GM13976 (cell line): ENCODE measurements around the gene SLC35E2B.

Source experiments
- DNase-seq: peaks from one replicate; pipeline ENCODE4 v3.0.0; 2012; ENCODE audit warnings: low spot score
- CTCF ChIP-seq: IDR thresholded peaks from 2 replicates; pipeline ENCODE4 v1.5.1; 2012; ENCODE audit warnings: borderline replicate concordance, mild to moderate bottlenecking; ENCODE audit not compliant: insufficient read depth; ENCODE audit errors: extremely low read depth, missing control alignments, control extremely low read depth
- in situ Hi-C: fragments of 300-500 bp; cut with MboI; formaldehyde crosslinking; loops from one replicate; pipeline ENCODE4 v1.12.0; 2022; ENCODE audit warnings: low sequenced_read_pairs, mixed read lengths, inconsistent platforms; ENCODE audit not compliant: unreplicated experiment

Gene SLC35E2B

GRCh38 chr1:1626207-1627141, 66.1 kb downstream of the SLC35E2B start:
- DNase-seq = no peak
- in situ Hi-C loops = no loop called here
- TF ChIP-seq CTCF = no peak

GRCh38 chr1:1625824-1626206, 66.8 kb downstream of the SLC35E2B start:
- no peak for DNase-seq
- in situ Hi-C loops = no loop called here
- no peak for TF ChIP-seq CTCF

GRCh38 chr1:1625404-1625775, 67.2 kb downstream of the SLC35E2B start:
- DNase-seq = no peak
- in situ Hi-C loops = no loop called here
- TF ChIP-seq CTCF = no peak

DNA sequence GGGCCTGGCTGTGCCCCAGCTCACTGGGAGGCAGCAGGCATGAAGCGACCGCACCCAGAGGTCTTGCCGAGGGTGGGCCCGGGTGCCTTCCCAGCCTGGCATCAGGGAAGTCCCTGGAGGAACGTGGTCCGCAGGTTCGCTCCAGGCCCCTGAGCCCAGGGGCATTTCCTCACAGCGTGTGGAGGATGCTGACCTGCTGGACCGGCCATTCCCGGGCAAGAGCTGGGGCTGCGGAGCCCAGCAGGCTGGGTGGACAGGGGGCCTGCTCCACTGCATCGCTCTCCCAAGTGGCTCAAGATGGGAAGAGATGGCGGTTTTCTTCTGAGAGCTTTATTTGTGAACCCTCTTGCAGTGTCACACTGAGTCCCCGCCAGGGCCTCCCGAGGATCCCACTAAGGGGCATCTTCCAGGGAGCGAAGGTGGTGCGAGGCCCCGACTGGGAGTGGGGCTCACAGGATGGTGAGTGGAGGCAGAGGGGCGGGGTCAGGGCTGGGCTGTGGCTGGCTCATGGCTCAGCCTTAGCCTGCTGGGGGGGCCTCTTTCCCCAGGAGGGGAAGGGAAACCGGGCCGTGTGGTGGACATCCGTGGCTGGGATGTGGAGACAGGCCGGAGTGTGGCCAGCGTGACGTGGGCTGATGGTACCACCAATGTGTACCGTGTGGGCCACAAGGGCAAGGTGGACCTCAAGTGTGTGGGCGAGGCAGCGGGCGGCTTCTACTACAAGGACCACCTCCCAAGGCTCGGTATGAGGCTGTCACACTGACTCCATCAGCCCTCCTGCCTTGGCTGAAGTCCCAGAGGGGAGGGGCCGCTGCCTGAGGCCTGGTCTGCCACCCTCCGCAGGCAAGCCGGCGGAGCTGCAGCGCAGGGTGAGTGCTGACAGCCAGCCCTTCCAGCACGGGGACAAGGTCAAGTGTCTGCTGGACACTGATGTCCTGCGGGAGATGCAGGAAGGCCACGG, 67.9 kb downstream of the SLC35E2B start:
- no peak for DNase-seq
- in situ Hi-C loops = no loop called here
- TF ChIP-seq CTCF = no peak

DNA sequence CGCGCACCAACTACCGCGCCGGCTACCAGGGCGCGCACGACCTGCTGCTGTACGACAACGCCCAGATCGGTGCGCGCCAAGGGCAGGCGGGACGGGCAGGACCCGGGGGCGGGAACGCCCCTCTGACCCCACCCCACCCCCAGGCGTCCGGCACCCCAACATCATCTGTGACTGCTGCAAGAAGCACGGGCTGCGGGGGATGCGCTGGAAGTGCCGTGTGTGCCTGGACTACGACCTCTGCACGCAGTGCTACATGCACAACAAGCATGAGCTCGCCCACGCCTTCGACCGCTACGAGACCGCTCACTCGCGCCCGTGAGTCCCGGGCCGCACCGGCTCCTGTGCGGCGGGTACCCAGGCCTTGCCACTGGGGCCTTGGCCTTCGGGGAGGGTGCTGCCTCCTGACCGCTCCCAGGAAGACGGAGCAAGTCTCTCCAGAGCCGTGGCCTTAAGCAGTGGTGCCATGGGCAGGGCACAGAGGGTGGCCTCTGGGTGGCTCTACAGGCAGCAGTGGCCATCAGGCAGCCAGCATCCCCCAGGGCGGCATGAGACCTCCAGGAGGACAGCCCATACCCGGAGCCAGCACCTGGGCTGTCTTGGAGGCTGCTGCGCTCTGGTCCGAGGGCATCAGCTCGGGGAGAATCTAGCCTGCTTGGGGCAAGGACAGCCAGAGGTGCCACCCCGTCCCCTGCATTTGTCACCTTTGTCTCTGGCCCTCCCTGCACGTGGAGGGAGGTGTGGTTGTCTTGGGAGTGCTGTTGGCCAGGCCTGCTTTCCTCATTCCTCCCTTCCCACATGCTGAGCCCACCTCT, 68.8 kb downstream of the SLC35E2B start:
- no peak for TF ChIP-seq CTCF
- in situ Hi-C loops = no loop called here
- DNase-seq = no peak

- no peak for DNase-seq
- in situ Hi-C loops = no loop called here
- no peak for TF ChIP-seq CTCF
Measured at GRCh38 chr1:1623181-1623630, 69.4 kb downstream of the SLC35E2B start.
